ENCODE data around the gene TFIP11. TPM values are rescaled to one million over a fixed set of nuclear protein-coding genes. Genes with fewer than 3 reads are reported as not detected.

The TFIP11 gene
- polyA plus RNA-seq, 1 experiment: 34.7 TPM

DNA sequence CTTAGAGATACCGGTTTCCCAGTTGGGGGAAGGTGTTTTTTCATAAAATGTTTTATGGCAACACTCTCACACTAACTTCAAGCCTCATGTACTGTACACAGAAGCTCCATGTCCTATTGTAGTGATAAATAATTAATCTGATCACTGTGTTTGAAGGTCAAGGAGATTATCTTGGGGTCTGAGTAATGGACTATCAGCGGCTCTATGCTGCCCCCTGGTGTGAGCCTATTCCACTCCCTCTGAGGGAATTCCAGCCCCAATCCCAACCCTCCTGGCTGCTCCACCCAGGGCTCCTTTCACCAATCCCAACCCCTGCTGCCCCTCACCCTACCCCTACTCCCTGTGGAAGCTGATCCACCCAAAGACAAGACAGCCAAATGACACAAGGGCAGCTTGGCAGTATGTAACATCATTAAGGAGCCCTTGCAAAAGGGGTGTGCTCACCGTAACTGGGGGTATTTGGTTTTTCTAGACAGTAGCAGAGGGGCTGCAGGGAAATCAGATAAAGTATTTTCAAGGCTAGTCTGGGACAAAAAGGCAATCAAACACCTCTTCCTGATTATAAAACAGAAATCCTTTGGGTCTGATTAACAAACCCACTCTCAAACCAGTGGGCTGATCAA, 51.0 kb downstream of the TFIP11 start:
- POLR2A ChIA-PET: no interaction called here
- TF ChIP-seq, protein P1, sequence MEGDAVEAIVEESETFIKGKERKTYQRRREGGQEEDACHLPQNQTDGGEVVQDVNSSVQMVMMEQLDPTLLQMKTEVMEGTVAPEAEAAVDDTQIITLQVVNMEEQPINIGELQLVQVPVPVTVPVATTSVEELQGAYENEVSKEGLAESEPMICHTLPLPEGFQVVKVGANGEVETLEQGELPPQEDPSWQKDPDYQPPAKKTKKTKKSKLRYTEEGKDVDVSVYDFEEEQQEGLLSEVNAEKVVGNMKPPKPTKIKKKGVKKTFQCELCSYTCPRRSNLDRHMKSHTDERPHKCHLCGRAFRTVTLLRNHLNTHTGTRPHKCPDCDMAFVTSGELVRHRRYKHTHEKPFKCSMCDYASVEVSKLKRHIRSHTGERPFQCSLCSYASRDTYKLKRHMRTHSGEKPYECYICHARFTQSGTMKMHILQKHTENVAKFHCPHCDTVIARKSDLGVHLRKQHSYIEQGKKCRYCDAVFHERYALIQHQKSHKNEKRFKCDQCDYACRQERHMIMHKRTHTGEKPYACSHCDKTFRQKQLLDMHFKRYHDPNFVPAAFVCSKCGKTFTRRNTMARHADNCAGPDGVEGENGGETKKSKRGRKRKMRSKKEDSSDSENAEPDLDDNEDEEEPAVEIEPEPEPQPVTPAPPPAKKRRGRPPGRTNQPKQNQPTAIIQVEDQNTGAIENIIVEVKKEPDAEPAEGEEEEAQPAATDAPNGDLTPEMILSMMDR (IDR thresholded peaks at IDR 0.05; ENCODE audit: insufficient read depth, low read depth, low read length): peak; percentile 87
- peaks cover 16% of the 10 kb centered on the region for H3K36me3 ChIP-seq (ENCODE audit: control insufficient read depth, insufficient read depth, low read length)
- CTCF ChIA-PET: interaction anchor here (0.9 to 9.2 kb wide), 34 partner anchors 9 to 205 kb away, joined by 3 to 103 read pairs (median 6); no protein-coding TSS in a partner anchor
- H3K4me3 ChIP-seq (ENCODE audit: low read depth, low read length): no peak overlapping the region
- no peak for DNase-seq (ENCODE audit: low read depth)
- H3K27me3 ChIP-seq (ENCODE audit: control insufficient read depth, insufficient read depth, low read length): no peaks in the 10 kb centered on the region

DNA sequence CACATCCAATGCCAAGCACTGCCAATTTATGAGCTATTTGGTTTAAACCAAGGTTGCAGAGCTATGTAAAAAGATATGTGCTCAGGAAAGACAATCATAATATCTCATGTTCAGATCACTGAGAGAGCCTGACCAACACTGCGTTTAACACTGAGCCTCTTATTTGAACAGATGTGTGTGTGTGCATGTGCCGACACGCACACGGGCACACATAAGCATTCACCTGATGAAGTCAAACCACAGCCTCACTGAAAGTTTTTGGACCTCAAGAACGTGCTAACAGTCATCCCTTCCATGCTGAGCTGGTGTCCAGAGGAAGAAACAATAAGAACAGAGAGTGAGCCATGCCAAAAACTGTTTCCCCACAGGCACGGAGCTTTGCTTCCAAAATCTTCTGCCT, 52.1 kb downstream of the TFIP11 start:
- POLR2A ChIA-PET: no interaction called here
- no peak for DNase-seq (ENCODE audit: low read depth)
- CTCF ChIA-PET: interaction anchor here (0.5 to 9.2 kb wide), 25 partner anchors 8 to 796 kb away, joined by 3 to 103 read pairs (median 7); no protein-coding TSS in a partner anchor
- TF ChIP-seq, protein P1 (IDR thresholded peaks at IDR 0.05; ENCODE audit: insufficient read depth, low read depth, low read length): no peak
- no peak overlapping the region for H3K4me3 ChIP-seq (ENCODE audit: low read depth, low read length)
- peaks cover 12% of the 10 kb centered on the region for H3K36me3 ChIP-seq (ENCODE audit: control insufficient read depth, insufficient read depth, low read length)
- no peaks in the 10 kb centered on the region for H3K27me3 ChIP-seq (ENCODE audit: control insufficient read depth, insufficient read depth, low read length)

DNA sequence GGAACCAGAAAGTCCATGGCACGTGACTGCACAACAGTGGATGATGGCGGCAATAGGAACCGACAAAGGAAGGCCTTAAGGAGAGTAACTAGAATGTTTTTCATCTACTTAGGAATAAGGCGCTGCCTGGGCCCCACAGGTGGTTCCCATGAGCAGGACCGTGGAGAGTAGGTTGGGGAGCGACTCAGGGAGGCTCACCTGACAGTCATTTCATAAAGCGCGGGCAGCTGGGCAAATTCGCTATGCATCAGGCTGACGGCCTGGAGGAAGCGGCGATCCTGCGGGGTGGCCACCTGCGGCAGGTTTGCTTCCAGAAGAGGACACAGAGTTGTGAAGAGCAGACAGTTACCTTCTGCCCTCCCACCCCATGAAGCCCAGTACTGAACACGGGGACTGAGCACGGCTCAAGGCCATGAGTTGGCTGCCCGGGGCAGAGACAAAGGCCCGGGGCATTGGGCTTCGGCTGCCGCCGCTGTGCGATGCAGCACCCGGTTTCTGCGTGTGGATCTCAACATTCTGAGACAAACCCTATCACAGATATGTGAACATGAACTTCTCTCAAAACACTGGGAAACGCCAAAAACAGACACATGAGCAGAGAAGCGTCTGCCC, 54.5 kb downstream of the TFIP11 start:
- TF ChIP-seq, protein P1 (IDR thresholded peaks at IDR 0.05; ENCODE audit: insufficient read depth, low read depth, low read length): no peak
- CTCF ChIA-PET: no interaction called here
- POLR2A ChIA-PET: no interaction called here

DNA sequence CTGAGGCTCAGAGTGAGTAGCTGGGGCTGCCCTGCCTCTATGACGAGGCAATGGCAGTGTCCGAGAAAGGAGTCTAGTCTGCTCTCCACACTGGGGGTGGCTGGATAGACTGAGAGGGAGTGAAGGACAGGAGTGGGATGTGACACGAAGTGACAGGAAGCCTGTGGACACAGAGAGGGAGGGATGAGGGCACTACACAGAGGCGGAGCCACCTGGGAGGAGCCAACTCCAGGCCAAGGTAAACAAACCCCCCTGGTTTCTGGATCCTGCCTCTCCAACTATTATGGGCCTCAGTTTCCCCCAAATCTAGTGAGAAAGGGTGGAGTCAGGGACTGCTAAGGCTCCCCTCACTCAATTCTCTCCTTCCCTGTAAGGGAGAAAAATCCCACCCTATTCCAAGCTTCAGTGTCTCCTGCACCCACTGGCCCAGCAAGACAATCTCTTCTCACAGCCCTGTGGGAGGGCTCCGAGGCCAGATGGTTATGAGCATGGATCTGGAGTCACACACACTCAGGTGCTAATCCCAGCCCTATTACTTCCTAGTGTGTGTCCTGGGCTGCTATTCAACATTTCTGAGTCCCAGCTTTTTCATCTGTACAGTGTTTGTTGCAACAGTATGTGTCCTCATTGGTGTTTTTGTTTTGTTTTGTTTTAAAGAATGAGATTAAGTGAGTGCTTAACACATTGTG, 58.3 kb downstream of the TFIP11 start:
- Histone ChIP-seq H3K36me3 (ENCODE audit: control insufficient read depth, insufficient read depth, low read length) (peaks cover 23% of the 10 kb centered on the region), H3K4me3 (ENCODE audit: low read depth, low read length) (no peak overlapping the region), H3K27me3 (ENCODE audit: control insufficient read depth, insufficient read depth, low read length) (no peaks in the 10 kb centered on the region)
- TF ChIP-seq, protein P1 (IDR thresholded peaks at IDR 0.05; ENCODE audit: insufficient read depth, low read depth, low read length): no peak
- DNase-seq (ENCODE audit: low read depth): no peak
- CTCF ChIA-PET: interaction anchor here (0.6 to 2.9 kb wide), 5 partner anchors 8 to 59 kb away, joined by 3 to 23 read pairs (median 3); no protein-coding TSS in a partner anchor
- POLR2A ChIA-PET: no interaction called here

More for the DNA sequence above, 54.5 kb downstream of the TFIP11 start:
- H3K4me3 ChIP-seq (ENCODE audit: low read depth, low read length): no peak overlapping the region
- no peak for DNase-seq (ENCODE audit: low read depth)
- H3K36me3 ChIP-seq (ENCODE audit: control insufficient read depth, insufficient read depth, low read length): peaks cover 18% of the 10 kb centered on the region
- H3K27me3 ChIP-seq (ENCODE audit: control insufficient read depth, insufficient read depth, low read length): no peaks in the 10 kb centered on the region

DNA sequence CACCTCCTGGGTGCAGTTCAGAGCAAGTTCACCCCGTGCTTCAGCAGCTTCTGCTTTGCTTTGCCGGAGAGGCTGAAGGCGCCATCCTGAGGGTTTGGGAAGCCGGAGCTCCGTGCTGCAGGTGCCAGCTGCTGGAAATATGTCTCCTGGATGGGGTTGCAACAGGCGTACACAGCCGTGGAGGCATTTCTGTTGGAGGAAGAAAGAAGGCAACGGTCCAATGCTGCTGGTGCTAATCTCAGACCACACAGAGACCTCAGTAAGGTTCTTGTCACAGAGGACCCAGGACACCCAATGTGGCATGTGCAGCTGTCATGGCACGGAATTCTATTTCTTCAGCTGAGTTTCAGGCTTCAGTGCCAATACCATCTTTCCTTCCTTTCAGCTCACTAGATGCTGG, 59.1 kb downstream of the TFIP11 start:
- H3K27me3 ChIP-seq (ENCODE audit: control insufficient read depth, insufficient read depth, low read length): no peaks in the 10 kb centered on the region
- no peak for DNase-seq (ENCODE audit: low read depth)
- ChIA-PET CTCF (interaction anchor here (0.6 to 2.9 kb wide), 4 partner anchors 9 to 58 kb away, joined by 3 to 23 read pairs (median 3); no protein-coding TSS in a partner anchor), POLR2A (no interaction called here)
- H3K4me3 ChIP-seq (ENCODE audit: low read depth, low read length): no peak overlapping the region
- H3K36me3 ChIP-seq (ENCODE audit: control insufficient read depth, insufficient read depth, low read length): peaks cover 23% of the 10 kb centered on the region
- TF ChIP-seq, protein P1 (IDR thresholded peaks at IDR 0.05; ENCODE audit: insufficient read depth, low read depth, low read length): no peak
